ENCODE results near the gene TIMM50.
"Not testable (repeated sequence)": the region's sequence is repeated elsewhere in the genome, so short reads cannot be mapped to it uniquely, and the experiment has no call there.

The TIMM50 gene

DNA sequence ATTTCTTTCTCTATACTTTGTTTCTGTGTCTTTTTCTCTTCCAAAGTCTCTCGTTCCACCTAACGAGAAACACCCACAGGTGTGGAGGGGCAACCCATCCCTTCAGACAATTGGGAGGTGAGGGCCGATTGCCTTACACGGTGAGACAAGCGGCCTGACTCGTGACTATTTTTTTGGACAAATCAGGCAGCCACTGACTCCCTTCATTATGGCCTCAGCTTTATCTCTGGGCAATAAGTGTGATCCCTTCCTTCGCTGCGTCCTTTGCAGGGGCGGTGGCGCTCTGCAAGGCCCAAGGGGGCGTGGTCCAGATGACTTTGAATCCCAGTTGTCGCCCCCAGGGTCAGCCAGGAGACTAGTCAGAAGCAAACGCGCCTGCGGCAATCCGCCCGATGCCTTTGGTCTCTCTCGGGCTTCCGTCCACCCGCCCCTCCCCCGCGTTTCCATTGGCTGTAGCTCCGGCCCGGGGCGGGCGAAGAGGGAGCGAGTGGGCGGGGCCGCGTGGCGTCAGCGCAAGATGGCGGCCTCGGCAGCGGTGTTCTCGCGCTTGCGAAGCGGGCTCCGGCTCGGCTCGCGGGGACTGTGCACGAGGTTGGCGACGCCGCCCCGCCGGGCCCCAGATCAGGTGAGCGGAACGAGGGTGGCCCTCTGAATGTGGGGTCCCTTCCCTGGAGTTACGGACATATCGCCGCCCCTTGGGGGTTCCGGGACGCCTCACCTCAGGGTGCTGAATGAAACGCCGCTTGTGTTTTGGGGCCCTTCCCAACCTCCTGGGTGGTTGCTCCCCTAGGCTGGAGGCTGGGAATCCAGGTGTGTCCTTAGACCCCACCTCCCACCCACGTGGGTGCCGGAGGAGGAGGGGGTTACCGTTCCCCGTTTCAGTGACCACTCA is at the start of gene TIMM50:
TIMM50 (plus strand) TSS at position 502 of the 892 bp plus-strand sequence; CDS start at position 518, 16 bp downstream.
- DNase-seq: peak; percentile 98

DNA sequence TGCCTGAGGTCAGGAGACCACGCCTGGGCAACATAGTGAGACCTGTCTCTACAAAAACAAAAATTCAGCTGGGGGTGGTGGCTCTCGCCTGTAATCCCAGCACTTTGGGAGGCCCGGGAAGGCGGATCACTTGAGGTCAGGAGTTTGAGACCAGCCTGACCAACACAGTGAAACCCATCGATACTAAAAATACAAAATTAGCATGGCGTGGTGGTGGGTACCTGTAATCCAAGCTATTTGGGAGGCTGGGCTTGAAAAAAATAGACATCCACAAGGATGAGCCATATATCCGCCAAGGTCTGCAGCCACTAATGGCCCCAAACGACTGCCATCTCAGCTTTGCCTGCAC is 48.0 kb upstream of the TIMM50 start:
- no peak for DNase-seq

DNA sequence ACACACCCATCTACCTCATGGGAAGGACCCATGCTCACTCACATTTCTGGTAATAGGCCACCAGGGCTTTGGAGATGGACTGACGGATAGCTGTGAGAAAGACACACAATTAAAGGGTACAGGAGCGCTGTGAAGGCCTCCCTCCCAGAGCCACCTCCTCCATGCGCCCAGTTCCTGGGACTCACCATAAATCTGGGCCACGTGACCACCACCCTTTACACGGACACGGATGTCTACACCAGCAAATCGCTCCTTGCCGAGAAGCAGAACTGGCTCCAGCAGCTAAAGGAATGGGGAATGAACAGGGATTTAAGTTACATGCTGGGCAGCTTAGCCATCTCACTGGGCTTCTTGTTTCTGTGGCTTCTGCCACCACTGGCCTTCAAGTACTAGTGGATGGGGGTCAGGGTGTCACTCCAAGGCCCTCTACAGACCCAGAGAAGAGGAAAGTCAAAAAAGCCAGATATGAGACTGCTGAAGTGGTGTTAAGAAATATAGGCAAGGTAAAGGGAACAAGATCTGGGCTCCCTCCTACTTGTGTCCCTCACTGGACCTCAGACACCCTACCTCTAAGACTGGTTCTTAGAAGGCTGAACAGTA is 47.1 kb upstream of the TIMM50 start:
- no peak for DNase-seq

DNA sequence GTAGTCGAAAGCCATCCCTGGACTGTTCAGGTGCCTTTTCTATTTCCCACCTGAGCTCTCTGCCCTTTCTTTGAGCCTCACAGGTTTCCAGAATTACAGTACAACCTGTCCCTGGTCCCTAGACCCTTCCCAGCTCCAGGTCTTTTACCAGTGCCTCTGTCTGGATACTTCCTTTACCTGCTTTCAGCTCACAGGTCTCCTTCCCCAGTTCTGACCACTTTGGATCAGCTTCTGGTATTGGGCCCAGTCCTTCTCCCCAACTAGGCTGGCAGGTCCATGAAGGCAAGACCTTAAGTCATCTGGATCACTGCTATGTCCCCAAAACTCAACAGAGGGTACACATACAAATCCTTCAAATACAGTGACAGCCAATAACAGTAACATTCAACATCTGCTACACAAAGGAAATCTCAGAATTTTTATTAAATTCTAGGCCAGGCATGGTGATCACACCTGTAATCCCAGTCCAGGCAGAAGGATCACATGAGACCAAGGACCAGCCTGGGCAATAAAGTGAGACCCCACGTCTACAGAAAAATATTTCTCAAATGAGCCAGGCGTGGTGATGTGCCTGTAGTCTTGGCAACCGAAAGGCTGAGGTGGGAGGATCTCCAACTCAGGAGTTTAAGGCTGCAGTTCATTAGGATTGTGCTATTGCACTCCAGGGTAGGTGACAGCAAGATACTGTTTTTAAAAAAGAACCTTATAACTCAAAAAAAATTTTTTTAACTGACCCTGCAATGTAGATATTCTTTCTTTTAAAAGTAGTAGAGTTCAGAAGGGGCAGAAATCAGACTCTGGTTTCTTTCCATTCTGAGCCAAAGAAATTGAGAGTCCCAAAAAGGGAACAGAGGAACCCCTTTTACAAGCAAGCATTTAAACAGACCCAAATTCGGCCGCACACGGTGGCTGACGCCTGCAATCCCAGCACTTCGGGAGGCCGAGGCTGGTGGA is 46.2 kb upstream of the TIMM50 start:
- no peak for DNase-seq

DNA sequence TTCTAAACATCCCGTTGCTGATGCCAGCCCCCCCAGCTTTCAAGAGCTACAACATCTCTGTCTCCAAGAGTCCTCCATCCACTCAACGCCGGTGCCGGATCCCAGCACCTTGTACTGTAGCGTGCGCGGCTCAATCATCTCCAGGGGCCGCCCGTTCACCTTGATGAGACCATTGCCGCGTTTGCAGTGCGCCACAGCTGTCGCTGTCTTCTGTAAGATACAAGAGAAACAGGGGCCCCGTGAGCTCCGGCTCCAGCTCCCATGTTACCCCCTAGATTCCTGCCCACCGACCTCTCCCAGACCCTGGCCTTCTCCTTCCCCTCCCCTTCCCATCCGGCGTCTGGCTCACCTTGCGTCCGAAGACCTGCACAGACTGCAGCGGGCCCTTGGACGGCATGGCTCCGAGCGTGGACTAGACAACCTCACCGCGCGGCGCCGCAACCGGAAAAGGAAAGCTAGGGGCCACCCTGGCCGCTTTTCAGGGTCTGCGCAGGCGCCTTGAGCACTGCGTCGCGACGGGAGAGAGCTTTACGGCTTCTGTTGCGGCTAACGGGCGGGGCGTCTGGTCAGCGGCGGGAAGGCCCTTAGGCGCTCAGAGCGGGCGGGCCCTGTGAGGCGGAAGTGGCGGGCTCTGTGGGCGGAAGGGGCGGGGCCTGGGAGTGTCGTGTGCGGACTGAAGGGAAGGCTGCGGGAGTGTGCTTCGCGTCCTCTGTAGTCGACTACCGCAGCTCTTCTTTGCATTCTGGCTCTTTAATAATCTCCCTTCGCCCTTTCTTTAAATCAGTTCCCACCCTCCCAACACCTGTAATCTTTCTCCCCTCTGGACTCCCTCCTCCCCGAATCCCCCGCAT is 44.9 kb upstream of the TIMM50 start, which contains the start of gene RPS16:
RPS16 (minus strand) TSS at position 451 of the 851 bp plus-strand sequence; CDS start at position 397, 54 bp downstream.
- DNase-seq: peak; percentile 98

DNA sequence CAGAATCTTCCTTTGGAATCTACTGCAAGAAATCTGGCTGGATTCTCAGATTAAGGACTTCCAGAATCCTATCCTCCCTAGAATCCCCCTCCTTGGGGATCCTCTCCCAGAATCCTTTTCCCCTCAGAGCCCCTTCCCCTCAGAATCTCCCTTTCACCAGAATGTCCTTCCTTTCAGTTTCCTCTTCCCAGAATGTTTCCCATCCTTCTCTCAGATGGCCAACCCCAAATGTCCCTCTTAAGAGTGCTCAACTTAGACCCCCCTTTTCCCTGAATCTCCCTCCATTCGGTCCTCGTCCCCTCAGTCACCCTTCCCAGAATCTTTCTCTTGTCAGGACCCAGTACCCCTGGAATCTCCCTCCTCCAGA is 44.3 kb upstream of the TIMM50 start:
- DNase-seq: no peak

DNA sequence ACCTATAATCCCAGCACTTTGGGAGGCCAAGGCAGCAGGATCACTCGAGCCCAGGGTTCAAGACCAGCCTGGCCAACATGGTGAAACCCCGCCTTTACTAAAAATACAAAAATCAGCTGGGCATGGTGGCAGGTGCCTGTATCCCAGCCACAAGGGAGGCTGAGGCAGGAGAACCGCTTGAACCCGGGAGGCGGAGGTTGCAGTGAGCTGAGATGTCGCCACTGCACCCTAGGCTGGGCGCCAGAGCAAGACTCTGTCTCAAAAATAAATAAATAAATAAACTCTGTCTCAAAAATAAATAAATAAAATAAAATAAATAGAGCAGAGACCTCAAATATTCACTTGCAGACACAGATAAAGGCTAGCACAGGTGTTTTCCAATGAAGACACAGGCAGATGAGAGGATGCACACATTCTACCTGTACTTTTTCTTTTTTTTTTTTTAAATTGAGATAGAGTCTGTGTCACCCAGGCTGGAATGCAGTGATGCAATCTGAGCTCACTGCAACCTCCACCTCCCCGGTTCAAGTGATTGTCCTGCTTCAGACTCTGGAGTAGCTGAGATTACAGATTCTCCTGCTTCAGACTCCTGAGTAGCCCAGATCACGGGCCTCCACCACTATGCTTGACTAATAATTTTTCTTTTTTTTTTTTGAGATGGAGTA is 42.2 kb upstream of the TIMM50 start:
- no peak for DNase-seq

DNA sequence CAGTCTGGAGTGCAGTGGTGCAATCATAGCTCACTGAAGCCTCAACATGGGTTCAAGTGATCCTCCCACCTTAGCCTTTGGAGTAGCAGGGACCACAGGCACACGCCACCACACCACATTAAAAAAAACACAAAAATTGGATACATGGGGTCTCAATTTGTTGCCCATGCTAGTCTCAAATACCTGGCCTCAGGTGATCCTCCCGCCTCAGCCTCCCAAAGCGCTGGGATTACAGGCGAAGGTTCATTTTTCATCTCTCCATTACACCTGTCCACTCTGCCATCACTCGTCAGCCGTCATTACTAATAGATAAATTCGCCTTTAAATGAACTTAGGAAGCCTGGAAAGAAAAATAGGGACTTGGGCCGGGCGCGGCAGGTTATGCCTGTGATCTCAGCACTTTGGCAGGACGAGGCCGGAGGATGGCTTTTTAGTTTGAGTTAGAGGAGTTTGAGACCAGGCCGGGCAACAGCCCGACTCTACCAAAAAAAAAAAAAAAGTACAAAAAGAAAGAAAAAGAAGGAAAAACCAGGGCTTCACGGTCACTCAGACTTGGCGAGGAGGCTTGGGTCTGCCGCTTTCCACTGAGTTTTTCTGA is 35.9 kb upstream of the TIMM50 start:
- DNase-seq: no peak

DNA sequence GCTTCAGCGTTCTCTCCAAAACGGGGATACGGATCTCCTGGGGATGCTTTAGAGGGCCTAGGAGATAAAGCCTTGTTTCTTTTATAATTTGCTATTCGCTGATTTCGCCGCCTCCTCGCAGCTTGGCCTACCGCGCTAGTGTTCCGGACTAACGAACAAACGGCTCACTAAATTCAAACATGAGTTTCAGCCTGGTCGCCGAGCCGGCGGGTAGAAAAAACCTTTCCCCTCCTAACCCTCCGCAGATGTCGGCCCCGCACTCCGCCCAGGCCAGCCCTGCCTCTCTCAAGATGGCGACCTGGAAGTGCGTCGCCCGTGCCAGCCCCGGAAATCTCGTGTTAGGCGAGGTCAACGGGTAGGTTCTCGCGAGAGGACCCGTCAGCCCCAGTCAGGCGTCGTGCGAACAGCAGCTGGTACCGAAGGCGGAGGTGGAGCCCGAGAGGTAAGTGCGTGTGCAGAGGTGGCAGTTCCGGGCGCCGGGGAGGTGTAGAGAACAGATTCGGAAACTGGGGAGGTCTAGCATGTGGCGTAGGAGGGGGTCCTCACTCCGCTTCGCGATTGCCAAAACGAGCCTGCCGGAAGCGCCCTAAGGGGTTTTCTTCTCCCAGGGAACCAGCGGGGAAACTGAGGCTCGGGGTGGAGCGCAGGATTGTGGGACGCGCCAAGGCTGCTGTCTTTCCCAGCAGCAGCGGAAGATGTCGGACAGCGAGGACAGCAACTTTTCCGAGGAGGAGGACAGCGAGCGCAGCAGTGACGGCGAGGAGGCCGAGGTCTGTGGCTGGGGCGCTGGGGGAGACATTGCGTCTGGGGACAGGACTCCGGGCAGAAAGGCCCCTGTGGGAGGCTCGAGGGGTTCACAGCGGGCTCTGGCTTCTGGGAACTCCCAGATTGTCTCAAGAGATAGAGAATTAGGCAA is 35.2 kb upstream of the TIMM50 start, which contains the start of gene SUPT5H:
SUPT5H (plus strand) TSS at position 387 of the 916 bp plus-strand sequence; CDS start at position 696, 309 bp downstream.
- DNase-seq: peak; percentile 95

DNA sequence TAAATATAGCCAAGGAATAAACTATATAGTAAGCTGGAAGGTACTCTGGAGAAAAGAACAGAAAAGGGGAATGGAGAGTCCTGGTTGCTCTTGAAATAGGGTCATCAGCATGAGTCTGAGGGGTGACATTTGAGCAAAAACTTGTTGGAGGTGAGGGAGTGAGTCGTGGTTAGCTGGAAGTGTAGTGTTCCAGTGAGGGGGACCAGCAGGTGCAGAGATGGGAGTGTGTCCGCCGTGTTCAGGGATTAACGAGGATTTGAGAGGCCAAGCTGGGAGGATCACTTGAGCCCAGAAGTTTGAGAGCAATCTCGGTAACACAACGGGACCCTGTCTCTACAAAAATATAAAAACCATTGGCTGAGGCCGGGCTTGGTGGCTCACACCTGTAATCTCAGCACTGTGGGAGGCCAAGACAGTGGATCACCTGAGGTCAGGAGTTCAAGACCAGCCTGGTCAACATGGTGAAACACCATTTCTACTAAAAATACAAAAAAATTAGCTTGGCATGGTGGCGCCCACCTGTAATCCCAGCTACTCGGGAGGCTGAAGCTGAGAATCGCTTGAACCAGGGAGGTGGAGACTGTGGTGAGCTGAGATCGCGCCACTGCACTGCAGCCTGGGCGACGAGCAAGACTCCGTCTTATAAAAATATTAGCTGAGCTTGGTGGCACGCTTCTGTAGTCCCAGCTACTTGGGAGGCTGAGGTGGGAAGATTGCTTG is 34.1 kb upstream of the TIMM50 start:
- DNase-seq: no peak

DNA sequence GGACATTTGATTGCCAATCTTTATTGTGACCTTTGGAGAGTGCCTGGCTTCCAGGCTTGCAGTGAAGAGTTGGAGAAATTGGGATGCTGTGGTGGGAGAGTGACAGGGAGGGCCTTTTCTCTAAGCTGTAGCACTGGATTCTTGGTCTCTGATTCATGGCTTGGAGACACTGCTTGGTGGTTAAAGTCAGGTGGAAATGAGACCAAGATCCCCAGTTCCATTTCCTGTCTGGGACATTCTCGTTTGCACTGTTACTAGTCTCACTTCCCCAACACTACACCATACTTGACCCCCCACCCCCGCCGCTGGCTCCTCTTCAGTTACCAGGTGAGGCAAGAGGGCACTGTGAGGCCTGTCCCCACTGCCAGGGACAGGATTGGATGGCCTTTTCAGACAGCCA is 32.4 kb upstream of the TIMM50 start:
- DNase-seq: no peak

DNA sequence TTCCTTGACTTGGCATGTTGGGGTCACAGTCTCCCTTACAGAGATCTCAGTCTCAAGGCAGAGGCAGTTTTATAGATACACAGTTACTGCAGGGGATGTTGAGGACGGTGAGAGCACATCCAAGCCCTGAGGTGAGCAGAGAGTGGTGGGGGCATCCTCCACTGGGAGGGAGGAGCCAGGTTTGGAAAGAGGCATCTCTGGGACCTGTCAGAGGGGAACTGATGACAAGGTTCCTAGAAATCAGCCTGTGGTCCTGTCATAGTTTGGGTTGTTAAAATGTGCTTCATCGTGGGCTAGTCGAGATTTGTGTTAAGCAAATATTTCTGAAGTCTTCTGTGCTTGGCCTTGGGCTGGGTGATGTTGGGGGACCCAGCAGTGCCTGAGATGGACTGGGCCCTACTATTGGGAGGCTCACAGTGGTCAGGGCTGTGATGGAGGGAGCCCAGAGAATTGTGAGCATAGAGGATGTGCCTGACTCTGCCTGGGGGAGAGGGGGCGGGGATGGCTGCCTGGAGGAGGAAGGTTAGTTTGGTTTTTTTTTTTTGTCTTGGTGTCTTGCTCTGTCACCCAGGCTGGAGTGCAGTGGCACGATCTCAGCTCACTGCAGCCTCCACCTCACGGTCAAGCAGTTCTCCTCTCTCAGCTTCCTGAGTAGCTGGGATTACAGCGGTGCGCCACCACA is 31.4 kb upstream of the TIMM50 start:
- DNase-seq: no peak

DNA sequence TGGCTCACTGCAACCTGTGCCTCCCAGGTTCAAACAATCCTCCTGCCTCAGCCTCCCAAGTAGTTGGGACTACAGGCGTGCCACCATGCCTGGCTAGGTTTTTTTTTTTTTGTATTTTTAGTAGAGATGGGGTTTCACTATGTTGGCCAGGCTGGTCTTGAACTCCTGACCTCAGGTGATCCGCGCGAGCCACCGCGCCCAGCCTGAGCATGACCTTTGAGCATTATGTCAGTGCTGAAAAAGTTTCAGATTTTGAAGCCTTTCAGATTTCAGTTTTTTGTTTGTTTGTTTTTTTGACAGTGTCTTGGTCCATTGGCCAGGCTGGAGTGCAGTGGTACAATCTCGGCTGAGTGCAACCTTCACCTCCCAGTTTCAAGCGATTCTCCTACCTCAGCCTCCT is 29.4 kb upstream of the TIMM50 start:
- not testable (repeated sequence) for DNase-seq

DNA sequence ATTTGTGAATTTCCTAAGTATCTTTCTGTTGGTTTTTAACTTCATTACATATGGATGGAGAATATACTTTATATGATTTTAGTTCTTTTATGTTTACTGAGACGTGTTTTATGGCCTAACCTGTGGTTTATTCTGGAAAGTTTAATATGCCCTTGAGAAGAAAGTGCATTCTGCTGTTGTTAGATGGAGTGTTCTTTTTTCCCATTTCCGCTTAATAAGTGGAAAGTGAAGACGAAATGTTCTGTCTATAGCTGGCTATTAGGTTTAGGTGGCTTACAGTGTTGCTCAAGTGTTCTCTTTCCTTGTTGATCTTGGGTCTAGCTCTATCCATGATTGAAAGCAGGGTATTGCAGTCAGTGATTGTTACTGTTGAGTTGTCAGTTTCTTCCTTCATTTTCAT is 17.2 kb upstream of the TIMM50 start:
- no peak for DNase-seq

DNA sequence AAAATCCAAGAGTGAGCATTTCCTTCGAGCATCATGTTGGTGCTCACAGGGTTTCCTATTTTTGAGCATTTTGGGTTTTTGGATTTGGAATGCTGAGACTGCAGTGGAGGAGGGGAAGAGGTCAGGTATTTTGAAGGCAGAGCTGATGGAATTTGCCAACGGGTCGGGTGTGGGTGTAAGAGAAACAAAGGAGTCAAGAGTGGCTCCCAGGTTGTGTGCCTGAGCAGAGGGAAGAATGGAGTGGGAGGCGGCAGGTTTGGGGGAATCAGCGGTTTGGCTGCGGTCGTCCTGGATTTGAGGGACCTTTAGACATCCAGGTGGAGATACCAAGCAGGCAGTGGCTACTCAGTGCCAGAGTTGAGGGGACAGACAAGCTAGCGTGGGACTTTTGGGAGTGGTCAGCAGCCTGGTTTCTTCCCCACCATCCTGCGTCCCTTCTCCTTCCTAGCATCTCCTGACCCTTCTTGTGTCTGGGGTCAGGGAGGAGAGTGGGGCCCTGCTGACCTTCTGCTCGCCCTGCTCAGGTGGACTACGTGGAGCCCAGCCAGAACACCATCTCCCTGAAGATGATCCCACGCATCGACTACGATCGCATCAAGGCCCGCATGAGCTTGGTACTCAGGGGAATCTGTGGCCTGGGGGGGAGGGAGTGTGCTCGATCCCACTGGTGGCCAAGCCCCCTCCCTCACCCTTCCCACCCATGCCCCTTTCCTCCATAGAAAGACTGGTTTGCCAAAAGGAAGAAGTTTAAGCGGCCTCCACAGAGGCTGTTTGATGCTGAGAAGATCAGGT is 14.5 kb upstream of the TIMM50 start:
- DNase-seq: no peak

DNA sequence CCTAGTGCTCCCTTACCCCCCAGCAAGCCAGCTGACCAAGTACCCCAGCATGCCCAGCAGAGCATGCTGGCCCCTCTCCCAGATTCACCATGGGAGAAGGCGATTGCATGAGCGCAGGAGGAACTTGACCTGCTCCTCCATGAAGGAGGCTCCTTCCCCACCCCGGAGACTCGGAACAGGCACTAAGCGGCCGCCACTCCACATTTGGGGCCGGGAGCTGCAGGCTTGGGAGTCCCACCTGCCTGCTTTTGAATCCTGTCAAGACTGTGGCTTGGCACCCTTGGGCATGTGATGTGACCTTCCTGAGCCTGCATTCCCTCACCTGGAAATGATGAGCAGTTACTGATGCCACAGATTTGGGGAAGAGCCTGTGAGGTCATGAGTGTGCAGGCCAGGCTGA is 12.7 kb upstream of the TIMM50 start:
- no peak for DNase-seq

DNA sequence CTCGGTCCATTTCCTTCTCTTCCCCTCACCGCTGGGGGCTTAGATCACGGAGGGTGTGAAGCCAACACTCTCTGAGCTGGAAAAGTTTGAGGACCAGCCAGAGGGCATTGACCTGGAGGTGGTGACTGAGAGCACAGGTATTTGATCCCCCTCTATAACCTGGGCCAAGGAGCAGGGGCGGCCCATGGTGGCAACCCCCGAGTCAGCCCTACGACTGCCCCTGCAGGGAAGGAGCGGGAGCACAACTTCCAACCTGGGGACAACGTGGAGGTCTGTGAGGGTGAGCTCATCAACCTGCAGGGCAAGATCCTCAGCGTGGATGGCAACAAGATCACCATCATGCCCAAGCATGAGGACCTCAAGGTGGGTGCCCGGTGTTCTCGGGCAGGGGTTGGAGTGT is 11.6 kb upstream of the TIMM50 start:
- DNase-seq: no peak

DNA sequence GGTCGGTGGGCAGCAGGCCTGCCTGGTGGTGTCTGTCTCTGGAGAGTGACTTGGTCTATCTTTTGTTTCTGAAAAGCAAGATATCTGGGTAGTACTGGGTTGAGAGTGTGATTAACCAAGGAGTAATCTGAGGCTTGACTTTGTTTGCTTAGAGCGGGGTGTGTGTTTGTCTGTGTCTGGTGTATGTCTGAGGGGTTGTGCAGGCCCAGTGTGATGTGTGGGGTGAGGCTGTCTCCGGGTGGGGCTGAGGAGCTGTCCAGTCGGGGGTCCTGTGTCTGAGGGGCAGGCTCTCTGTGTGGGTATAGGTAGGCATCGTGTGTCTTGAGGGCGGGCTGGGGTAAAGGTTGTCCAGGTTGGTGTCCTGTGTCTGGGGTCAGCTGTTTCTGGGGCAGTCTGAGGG is 11.1 kb upstream of the TIMM50 start:
- no peak for DNase-seq
